Hepatocyte (in vitro differentiated cells): ENCODE data around the gene ISCU.

Source experiments
- EZH2phosphoT487 ChIP-seq: fragments of 200-600 bp; sonication (generic); IDR thresholded peaks from one replicate; pipeline ENCODE4 v1.6.1; 2018; ENCODE audit warnings: antibody characterized with exemption, mild to moderate bottlenecking, low read depth, moderate library complexity; ENCODE audit not compliant: unreplicated experiment, severe bottlenecking
- TF ChIP-seq, protein P1 (sequence below): fragments of 200-600 bp; sonication (generic); IDR thresholded peaks from 2 replicates; pipeline ENCODE4 v1.5.1; 2016; ENCODE audit warnings: antibody characterized with exemption, mild to moderate bottlenecking; ENCODE audit not compliant: poor library complexity

DNA sequence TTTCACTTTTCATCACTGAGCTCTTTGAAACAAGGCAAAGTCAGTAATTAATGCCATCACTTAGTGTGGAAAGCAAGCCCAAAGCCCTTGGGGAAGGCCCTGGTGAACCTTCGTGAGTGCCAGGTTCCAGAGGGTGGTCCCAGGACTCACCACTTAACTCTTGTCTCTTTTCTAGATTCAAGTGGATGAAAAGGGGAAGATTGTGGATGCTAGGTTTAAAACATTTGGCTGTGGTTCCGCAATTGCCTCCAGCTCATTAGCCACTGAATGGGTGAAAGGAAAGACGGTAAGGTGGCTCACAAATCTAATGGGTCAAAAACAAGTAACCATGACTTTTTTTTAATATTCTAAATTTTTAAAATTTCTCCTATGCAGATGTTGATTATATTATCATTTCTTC, 2.8 kb downstream of the ISCU start:
- TF ChIP-seq, protein P1, sequence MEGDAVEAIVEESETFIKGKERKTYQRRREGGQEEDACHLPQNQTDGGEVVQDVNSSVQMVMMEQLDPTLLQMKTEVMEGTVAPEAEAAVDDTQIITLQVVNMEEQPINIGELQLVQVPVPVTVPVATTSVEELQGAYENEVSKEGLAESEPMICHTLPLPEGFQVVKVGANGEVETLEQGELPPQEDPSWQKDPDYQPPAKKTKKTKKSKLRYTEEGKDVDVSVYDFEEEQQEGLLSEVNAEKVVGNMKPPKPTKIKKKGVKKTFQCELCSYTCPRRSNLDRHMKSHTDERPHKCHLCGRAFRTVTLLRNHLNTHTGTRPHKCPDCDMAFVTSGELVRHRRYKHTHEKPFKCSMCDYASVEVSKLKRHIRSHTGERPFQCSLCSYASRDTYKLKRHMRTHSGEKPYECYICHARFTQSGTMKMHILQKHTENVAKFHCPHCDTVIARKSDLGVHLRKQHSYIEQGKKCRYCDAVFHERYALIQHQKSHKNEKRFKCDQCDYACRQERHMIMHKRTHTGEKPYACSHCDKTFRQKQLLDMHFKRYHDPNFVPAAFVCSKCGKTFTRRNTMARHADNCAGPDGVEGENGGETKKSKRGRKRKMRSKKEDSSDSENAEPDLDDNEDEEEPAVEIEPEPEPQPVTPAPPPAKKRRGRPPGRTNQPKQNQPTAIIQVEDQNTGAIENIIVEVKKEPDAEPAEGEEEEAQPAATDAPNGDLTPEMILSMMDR = no peak
- TF ChIP-seq EZH2phosphoT487 = no peak
